ENCODE measurements around the gene C17orf113.
A peak's percentile ranks its signal among the peaks of the same experiment; 100 is the strongest.
"Not testable (repeated sequence)": the region's sequence is repeated elsewhere in the genome, so short reads cannot be mapped to it uniquely, and the experiment has no call there.

The C17orf113 gene

DNA sequence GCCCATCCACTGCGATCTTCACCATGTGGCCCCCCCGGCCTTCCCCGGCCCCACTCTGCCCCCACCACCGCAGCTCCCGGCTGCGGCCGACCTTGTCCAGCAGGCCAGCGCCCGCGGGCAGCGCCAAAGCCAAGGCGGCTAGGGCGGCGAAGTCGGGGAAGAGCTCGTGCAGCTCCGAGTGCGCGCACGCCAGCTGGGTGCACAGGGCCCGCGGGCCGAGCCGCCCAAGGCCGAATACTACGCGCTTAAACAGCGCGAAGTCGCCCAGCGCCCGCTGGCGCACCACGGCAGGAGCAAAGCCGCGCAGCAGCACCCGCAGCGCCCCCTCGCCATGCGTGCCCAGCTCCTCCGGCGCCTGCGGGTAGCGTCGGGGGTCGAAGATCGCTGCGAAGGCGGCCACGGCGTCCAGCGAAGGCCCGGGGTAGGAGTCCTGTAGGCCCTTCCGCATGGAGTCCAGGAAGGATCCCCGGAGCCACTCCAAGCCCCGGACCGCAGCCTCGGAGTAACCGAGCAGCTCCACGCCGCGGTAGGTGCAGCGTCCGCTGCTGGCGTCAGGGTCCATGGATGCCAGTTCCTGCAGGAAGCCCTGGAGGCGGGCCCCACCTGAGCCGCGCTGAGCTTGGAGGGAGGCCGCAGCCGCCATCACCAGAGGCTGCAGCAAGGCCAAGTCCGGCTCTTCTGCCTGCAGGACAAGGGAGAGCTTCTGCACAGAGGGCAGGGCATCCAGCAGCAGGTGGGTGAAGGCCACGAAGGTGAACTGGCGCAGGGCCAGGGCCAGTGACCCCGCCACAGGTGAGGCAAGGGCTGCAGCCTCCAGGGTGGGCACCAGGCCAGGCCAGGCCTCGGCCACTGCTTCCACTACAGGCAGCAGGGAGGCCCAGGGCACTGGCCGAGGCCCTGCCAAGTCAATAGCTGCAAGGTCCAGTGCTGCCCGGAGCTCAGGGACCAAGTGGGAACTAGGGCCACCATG is 10.3 kb downstream of the C17orf113 start:
- no peak for DNase-seq

DNA sequence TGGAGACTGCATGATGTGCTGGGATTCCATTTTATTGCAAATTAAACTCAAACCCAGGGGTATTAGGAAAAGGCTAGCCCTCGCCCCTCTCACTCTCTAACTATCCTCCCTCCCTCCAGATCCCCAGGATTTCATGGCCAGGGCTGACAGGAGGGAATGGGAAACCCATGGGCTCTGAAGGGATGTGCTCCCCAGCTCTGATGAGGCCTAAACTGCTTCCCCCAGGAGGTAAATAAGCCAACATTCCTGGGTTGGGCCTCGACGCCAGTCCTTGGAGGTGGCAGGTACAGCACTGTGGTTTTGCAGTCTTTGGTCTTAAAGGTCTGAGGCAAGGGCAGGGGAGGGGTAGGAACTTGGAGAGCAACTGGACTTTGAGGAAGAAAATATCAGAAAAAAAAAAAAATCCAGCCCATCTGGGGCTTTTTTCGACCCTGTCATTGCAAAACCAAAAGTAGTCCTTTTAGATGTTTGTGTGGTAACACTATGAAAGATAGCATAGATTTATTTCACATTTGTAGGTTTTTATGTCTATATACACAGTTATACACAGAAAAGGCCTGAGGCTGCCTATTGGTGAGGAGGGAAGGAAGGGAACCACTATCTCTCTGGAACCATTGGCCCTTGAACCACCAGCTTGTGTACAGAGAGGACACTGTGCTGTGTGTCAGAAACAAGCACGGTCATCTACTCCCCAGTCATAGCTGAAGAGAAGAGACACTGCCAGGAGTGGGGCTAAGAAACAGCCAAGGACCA is 12.0 kb downstream of the C17orf113 start:
- no peak for DNase-seq

DNA sequence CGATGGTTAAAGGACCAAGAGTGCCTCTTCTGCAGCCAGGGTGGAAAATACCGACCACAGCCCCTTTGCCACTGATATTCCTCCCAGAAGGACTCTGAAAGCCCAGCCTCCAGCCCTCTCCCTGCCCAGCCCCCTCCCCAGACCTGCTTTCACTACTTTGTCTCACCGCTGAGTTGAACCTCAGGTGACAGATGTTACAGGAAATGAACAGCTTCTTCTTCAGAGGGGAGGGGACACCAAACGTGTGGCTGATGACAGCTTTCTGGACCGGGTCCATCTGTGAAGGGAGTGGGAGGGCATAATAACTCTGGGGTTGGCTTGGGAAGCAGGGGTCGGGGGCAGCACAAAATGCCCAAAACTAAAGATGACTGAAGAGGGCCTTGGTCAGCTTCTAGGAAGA is 16.3 kb downstream of the C17orf113 start:
- DNase-seq = no peak

DNA sequence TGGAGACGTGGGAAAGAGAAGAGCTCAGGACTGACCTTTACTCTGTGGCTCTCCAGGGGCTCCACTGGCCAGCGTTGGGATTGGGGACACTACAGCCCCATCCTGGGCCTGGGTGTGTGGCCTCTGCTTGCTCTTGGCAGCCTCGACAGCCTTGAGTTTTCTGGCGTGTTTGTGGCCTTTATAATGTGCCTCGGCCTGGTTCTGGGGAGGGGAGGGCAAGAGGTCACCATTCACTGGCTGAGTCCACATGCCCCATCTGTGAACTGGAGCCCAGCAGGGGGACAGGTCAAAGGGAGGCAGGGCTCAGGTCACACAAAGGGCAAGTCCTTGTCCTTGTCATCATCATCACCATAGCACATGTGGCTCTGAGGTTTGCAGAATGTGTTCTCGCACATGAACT is 18.8 kb downstream of the C17orf113 start:
- DNase-seq = no peak

DNA sequence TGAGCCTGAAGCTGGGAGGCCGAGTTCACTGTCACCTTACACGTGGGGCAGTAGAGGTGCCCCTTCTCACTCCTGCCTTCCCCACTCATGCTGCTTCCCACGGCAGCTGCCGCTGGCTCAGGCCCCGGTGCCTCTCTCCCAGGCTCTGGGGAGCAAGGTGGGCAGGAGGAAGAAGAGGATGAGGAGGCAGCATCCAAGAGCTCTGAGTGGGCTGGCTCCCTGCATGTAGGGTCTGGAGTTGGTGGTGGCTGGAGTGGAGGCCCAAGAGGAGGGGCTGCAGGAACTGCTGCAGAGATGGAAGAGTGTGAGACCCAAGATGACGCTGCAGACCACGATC is 21.6 kb downstream of the C17orf113 start:
- no peak for DNase-seq

DNA sequence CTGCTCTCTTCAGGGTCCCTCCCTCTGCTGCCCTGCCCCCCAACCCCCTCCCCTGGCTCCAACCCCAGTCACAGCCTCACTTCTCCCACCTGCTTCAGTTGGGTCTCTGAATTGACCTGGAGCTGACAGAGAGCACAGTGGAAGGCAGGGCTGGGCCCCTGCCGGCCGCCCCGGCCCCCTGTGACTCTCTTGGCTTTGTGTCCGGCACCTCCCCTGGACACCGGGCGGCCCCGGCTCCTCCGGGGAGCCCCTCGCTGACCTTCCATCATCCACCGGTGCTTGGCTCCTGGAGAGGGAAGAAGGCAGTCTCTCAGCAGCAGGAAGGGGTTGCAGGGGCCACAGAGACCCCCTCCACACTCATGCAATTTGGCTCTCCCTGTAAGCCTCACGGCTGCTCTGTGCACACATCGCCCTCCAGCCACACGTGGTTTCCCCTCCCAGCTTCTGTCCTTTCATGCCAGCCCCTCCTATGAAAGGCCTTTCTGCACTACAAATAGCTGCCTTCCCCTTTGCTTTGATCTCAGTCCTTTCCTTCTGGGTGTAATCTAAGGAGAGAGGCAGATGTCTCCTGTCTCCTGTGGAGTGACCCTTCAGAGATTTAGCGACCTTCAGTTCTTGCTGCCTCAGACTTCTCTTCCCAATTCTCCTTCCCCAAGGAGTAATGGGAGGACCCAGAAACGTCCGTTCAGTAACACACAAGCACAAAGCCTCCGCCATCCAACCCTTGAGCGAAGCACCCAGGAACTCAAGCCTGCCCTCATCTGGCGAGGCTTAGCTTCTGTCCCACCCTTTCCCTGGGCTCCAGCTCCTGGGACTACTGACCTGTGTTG is 22.2 kb downstream of the C17orf113 start:
- DNase-seq = peak; percentile 3

DNA sequence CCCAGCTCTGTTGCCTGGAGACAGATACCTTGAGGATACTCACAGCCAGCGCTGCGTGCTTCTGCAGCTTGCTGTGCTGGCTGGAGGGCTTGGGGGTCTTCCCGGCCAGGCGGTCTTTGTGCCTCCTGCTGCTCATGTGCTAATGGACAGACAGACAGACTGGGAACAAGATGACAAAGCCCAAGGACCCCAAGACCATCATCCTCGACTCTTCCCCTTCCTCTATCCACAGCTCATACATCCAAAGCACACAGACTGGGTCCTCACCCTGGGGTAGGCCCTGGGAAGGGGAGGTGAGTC is 22.9 kb downstream of the C17orf113 start:
- no peak for DNase-seq

DNA sequence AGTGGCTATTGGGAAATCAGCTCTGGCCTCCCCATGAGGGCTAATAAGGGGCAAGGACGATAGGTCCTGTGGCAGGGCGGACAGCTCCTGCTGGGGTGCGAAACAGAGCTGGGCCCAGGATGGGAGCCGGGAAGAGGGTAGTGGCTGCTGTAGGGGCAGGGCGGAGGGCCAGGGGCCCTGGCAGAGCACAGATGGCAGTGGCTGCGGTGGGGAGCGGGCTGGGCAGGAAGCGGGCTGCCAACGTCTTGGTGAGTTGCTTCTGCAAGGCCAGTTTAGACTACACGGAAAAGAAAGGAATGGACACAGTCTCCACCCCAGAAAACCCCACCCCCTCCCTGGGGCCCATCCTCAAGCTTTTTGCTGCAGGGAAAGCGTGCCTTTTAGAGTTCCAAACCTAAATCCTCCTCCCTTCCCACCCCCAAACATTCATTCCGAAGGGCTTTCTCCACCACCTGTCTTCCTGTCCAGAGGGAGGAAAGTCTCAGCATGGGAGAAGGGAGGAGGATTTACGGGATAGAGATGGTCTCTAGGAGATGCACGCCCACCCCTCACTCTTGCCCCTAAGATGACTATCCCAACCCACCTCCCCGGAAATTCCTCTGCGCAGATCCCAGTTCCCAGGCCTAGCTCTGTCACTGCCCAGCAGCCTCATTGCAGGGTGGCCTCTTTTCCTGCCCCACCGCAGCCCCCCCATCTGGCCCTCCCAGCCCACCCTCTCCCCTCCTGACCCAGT is 23.4 kb downstream of the C17orf113 start:
- DNase-seq = no peak

DNA sequence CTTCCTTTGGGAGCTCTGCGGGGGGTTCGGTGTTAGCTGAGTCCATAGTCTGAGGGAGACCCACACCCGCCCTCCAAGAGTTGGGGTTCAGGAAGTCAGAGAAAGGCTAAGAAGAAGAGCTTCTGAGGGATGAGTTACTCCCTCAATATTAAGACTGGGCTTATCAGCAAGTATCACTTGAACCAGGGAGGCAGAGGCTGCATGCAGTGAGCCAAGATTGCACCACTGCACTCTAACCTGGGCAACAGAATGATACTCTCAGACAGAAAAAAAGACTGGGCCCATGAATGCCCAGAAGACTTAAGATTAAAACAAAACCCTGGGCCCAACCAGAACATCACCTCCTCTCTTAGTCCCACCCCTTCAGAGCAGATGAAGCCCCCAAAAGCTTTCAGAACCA is 24.5 kb downstream of the C17orf113 start:
- no peak for DNase-seq

DNA sequence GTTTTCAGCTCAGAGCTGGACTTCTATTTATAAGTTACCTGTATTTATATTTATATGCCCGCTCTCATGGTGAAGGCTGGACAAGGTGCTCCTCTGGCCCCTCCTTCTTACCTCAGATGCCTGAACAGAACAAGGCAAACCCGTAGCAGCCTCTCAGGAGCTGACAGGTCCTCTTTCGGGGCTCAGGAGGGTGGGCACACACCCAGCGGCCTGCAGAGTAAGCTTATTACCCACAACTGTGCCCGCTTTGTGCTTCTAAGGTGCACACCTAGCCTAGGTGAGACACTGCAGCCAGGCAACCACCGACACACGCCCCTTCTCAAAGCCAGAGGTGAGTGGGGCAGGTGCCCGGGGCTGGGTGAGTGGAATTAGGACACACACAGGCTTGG is 25.2 kb downstream of the C17orf113 start:
- no peak for DNase-seq

DNA sequence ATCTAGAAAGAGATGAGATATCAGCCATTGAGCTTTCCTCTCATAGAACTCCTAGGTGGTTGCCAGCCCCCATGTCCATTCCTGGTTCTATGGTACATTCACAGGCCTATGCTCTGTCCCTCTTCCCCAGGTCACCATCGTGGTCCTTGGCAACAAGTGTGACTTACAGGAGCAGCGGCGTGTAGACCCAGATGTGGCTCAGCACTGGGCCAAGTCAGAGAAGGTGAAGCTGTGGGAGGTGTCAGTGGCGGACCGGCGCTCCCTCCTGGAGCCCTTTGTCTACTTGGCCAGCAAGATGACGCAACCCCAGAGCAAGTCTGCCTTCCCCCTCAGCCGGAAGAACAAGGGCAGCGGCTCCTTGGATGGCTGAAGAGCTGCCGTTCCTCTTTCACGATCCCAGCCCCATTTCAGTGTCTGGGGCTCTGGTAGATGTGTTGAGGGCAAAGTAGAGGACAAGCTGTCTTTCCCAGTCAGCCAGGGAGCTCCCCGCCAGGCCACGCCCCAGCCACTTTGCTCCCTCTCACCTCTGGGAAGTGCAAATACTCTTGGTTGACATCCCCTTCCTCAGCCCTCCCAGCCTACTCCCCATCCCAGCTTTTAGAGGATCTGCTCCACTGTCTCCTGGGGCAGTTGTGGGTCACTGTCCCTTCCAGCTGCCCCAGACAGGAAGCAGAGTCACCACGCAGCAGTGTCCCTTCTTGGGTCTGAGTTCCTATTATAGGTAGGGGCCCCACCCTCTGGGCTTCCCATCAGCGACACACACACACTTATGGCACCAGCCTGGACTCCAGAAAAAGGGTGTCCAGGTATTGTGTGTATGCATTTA is 26.7 kb downstream of the C17orf113 start:
- DNase-seq = no peak

DNA sequence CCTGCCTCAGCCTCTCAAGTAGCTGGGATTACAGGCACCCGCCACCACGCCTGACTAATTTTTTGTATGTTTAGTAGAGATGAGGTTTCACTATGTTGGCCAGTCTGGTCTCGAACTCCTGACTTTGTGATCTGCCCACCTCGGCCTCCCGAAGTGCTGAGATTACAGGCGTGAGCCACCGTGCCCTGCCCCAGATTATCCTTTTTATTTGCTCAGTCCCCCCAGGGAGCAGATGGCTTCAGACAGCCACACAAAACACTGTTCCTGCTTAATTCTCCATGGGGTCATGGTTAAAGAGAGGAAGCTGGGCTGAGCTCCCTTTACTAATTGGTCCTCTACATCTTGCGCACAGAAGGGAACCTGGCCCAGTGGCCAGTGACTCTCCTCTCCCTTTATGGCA is 29.6 kb downstream of the C17orf113 start:
- not testable (repeated sequence) for DNase-seq

DNA sequence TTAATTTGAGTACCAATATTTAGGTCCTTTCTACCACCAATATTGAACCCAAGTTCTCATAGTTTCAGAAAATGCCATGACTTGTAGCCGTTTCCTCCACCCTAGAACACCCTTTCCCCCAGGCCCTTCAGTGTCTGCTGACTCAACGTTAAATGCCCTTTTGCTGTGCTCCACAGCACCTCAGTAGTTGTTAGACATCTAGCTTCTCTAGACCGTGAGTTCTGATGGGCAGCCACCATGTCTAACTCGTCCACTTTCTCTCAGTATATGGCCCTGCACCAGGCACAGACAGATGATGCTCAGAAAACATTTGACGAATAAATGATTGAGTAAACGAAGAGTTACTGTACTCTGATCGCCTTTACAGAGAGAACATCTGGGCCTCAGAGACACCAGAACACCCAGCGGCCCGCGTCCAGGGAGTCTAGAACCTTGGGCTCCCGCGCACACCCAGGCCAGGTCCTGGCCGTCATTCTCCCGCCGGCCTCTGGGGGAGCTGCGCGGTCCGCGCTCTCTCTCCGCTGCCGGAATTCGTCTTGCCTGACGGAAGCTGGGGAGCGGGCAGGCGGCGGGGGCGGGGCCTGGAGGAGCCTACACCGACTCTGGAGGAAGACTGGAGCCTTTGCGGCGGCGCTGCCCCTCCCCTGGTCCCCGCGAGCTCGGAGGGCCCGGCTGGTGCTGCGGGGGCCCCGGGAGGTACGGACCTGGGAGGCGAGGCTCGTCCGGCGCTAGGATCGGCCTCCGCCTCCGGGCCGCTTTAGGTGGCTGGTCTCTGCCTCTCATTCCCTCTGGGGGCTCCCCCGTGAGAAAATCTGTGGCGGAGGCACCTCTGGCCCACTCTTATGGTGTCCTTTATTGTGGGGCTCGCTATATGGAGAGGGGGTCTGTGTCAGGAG is 30.6 kb downstream of the C17orf113 start, which contains the start of gene NKIRAS2:
Gene NKIRAS2 (plus strand): TSS at position 582 of the 896 bp plus-strand sequence. CDS start 1,488 bp downstream, outside the sequence.
- peak; percentile 79 for DNase-seq

DNA sequence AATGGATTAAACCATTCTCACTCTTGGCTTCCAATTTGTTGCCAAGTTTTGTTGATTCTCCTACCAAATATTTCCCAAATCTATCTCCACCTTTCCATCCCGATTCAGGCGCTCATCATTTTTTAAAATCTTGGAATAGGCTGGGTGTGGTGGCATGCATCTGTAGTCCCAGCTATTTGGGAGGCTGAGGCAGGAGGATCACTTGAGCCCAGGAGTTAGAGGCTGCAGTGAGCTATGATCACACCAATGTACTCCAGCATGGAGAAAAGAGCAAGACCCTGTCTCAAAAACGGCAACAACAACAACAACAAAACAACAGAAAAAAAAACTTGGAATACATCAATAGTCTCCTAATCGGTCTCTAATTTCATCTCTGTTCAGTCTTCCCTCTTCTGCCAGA is 31.4 kb downstream of the C17orf113 start:
- no peak for DNase-seq

DNA sequence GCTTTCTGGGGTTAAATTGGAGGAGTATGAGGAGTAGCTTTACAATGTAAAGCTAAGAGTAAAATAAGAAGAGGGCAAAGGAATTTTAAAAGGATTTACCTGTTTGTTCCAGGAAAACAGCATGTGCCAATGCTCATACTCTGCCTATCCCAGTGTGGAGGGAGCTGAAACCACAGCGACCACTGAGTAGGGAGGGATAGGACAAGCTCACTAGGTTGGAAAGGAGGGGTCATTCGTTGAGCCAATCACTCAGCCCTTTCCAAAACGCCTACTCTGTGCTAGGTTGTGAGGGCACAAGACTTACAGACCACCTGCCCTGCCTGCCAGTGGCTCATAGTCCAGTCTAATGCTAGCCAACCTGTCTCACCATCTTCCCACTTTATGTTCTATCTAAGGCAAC is 32.1 kb downstream of the C17orf113 start:
- no peak for DNase-seq

DNA sequence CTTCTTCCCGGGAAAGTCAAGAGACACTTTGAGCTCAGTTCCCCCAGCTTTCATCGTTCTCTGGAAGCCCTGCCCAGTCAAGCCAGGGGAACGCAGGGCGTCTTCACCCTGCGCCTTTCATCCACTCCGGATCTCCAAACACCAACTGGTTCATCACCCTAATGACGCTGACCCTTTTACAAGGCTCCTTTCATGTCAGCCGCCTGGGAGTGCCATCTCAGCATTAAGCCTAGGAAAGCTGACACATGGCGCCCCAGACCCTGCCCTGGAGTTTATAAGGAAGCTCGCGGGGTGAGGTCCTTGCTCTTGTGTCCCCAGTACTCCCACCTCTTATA is 32.6 kb downstream of the C17orf113 start:
- no peak for DNase-seq

DNA sequence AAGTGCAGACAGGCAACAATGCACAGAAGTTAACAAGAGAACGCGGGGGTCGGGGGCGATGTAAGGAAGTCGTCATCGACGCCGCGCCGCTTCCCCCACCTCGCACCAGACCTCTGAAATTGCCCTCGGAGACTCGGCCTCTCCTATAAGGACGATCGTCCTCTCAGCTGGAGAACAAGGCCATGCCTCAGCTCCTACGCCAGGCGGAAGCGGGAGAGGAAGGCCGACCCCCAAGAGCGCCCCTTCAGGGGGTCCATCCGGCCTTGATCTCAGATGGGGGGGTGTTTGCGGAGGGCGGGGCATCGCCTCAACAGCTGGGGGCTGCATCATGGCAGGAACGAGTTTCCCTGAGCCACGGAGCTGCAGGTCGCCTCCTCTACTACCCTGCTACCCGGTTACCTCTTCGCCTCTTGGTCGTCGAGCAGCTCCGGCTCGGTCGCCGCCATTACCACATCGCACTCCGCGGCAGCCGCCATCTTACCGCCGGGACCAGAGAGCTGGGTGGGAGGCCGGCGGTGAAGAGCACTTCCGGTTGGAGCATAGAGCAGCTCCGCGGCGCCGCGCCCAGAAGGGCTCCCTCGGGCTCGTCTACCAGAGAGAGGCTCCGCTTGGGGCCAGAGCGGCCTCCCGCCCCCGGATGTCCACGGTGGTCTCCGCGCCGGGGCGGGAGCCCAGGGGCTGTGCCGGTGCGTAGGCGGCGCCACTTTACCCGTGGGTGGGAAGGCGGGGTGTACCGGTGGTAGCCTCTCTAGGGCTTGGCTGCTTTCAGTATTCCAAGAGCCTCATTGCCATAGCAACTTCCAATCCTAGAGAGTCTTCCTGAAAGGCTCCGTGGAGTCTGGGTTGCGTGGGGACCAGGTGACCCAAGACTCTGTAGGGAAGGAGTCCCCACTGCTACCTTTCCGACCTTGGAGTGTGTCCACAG is 33.2 kb downstream of the C17orf113 start, which contains the start of gene DNAJC7:
Gene DNAJC7 (minus strand): TSS at position 499 of the 925 bp plus-strand sequence. CDS start 23 bp downstream, at position 476.
- peak; percentile 96 for DNase-seq

DNA sequence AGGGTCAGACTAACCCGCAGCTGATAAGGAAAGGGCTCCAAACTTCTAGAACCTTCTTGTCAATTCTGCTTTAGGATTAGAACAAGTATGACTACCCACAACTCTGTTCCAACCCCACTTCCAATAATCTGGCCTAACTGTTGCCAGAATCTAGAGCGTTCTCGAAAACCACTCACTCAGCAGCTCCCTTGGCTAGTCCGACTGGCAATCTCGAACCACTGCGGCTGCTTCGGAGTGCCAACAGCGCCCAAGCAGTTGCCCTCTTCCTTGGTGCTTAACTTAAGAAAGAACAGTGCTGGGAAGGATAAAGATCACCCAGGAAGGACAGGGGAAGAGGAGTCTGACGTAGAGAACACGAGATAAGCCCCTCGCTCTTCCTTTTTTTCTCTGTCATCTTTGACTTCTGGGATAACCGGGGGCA is 34.0 kb downstream of the C17orf113 start:
- DNase-seq = peak; percentile 19

DNA sequence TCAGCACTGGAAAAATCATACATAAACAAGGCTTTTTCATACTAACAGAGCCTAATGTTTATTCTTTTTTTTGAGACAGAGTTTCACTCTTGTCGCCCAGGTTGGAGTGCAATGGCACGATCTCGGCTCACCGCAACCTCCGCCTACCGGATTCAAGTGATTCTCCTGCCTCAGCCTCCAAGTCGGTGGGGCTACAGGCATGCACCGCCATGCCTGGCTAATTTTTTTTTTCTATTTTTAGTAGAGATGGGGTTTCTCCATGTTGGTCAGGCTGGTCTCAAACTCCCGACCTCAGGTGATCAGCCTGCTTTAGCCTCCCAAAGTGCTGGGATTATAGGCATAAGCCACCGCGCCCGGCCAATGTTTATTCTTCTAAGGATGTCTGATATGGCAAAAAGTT is 36.7 kb downstream of the C17orf113 start:
- not testable (repeated sequence) for DNase-seq

All from kidney glomerular epithelial cell (primary cell).